ENCODE results near the gene MAPK8IP1.

DNA sequence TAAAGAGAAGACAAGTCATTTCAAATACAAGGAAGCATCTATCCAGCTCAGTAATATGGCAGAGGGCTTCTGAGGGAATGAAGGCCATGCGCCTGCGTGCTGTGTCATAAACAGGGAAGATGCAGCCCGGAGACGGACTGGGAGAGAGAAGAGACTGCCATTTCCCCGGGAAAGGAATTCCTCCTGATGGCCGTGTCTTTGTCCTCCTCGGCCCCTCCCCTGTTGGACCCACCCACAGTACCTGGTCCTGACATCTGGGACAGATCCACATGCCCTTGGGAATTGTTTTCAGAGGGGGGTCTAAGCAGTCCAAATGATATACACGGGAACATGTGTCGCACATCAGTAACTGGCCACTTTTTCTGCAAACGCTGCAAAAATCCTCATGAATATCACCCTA is 52.5 kb downstream of the MAPK8IP1 start:
- TF ChIP-seq, protein P1, sequence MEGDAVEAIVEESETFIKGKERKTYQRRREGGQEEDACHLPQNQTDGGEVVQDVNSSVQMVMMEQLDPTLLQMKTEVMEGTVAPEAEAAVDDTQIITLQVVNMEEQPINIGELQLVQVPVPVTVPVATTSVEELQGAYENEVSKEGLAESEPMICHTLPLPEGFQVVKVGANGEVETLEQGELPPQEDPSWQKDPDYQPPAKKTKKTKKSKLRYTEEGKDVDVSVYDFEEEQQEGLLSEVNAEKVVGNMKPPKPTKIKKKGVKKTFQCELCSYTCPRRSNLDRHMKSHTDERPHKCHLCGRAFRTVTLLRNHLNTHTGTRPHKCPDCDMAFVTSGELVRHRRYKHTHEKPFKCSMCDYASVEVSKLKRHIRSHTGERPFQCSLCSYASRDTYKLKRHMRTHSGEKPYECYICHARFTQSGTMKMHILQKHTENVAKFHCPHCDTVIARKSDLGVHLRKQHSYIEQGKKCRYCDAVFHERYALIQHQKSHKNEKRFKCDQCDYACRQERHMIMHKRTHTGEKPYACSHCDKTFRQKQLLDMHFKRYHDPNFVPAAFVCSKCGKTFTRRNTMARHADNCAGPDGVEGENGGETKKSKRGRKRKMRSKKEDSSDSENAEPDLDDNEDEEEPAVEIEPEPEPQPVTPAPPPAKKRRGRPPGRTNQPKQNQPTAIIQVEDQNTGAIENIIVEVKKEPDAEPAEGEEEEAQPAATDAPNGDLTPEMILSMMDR (tag by site-specific recombination; IDR thresholded peaks at IDR 0.05), result no peak
- TF ChIP-seq ZNF121 (tag by site-specific recombination; IDR thresholded peaks at IDR 0.05) (no peak), ZNF202 (tag by site-specific recombination; IDR thresholded peaks at IDR 0.05; ENCODE audit: borderline replicate concordance) (no peak), ZNF114 (tag by site-specific recombination; IDR thresholded peaks at IDR 0.05) (no peak)
- TF ChIP-seq, protein P2, sequence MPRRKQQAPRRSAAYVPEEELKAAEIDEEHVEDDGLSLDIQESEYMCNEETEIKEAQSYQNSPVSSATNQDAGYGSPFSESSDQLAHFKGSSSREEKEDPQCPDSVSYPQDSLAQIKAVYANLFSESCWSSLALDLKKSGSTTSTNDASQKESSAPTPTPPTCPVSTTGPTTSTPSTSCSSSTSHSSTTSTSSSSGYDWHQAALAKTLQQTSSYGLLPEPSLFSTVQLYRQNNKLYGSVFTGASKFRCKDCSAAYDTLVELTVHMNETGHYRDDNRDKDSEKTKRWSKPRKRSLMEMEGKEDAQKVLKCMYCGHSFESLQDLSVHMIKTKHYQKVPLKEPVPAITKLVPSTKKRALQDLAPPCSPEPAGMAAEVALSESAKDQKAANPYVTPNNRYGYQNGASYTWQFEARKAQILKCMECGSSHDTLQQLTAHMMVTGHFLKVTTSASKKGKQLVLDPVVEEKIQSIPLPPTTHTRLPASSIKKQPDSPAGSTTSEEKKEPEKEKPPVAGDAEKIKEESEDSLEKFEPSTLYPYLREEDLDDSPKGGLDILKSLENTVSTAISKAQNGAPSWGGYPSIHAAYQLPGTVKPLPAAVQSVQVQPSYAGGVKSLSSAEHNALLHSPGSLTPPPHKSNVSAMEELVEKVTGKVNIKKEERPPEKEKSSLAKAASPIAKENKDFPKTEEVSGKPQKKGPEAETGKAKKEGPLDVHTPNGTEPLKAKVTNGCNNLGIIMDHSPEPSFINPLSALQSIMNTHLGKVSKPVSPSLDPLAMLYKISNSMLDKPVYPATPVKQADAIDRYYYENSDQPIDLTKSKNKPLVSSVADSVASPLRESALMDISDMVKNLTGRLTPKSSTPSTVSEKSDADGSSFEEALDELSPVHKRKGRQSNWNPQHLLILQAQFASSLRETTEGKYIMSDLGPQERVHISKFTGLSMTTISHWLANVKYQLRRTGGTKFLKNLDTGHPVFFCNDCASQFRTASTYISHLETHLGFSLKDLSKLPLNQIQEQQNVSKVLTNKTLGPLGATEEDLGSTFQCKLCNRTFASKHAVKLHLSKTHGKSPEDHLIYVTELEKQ (tag by site-specific recombination; IDR thresholded peaks at IDR 0.05; ENCODE audit: borderline replicate concordance), result no peak
- TF ChIP-seq, protein P3, sequence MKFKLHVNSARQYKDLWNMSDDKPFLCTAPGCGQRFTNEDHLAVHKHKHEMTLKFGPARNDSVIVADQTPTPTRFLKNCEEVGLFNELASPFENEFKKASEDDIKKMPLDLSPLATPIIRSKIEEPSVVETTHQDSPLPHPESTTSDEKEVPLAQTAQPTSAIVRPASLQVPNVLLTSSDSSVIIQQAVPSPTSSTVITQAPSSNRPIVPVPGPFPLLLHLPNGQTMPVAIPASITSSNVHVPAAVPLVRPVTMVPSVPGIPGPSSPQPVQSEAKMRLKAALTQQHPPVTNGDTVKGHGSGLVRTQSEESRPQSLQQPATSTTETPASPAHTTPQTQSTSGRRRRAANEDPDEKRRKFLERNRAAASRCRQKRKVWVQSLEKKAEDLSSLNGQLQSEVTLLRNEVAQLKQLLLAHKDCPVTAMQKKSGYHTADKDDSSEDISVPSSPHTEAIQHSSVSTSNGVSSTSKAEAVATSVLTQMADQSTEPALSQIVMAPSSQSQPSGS (tag by site-specific recombination; IDR thresholded peaks at IDR 0.05; ENCODE audit: low read depth), result no peak

Data from HEK293 (cell line).